HEK293 (cell line): ENCODE results near the gene OR9G1.

Source experiments
- ATF2 ChIP-seq: fragments of 450-650 bp; formaldehyde crosslinking; IDR thresholded peaks from 2 replicates; pipeline ENCODE4 v1.5.1; 2016; ENCODE audit warnings: missing biosample characterization, missing genetic modification characterization, low read depth
- CTCF ChIP-seq: fragments of 450-650 bp; formaldehyde crosslinking; IDR thresholded peaks from 2 replicates; pipeline ENCODE4 v1.5.1; 2016; ENCODE audit warnings: missing biosample characterization, missing genetic modification characterization
- HOXC10 ChIP-seq: sonication (generic); formaldehyde crosslinking; IDR thresholded peaks from 2 replicates; pipeline ENCODE4 v1.8.1; 2023; ENCODE audit warnings: mild to moderate bottlenecking, missing genetic modification reagents
- KLF16 ChIP-seq: fragments of 450-650 bp; formaldehyde crosslinking; IDR thresholded peaks from 2 replicates; pipeline ENCODE4 v1.5.1; 2017; ENCODE audit warnings: missing biosample characterization, missing genetic modification characterization
- PRDM10 ChIP-seq: fragments of 450-650 bp; formaldehyde crosslinking; IDR thresholded peaks from 2 replicates; pipeline ENCODE4 v1.5.1; 2016; ENCODE audit warnings: missing biosample characterization, missing genetic modification characterization
- SALL2 ChIP-seq: fragments of 450-650 bp; formaldehyde crosslinking; IDR thresholded peaks from 2 replicates; pipeline ENCODE4 v1.5.0; 2017; ENCODE audit warnings: missing biosample characterization, mild to moderate bottlenecking, missing genetic modification characterization, borderline replicate concordance
- TRIM28 ChIP-seq: IDR thresholded peaks from 2 replicates; pipeline ENCODE4 v1.6.1; 2011; ENCODE audit warnings: low read length, control low read depth, borderline replicate concordance
- ZBTB7A ChIP-seq: fragments of 450-650 bp; formaldehyde crosslinking; IDR thresholded peaks from 2 replicates; pipeline ENCODE4 v1.5.1; 2016; ENCODE audit warnings: low read depth, missing biosample characterization, missing genetic modification characterization
- ZFP37 ChIP-seq: fragments of 450-650 bp; formaldehyde crosslinking; IDR thresholded peaks from 2 replicates; pipeline ENCODE4 v1.5.1; 2016; ENCODE audit warnings: missing biosample characterization, missing genetic modification characterization
- ZNF138 ChIP-seq: fragments of 450-650 bp; formaldehyde crosslinking; IDR thresholded peaks from 2 replicates; pipeline ENCODE4 v1.5.1; 2016; ENCODE audit warnings: missing biosample characterization, missing genetic modification characterization, borderline replicate concordance
- ZNF18 ChIP-seq: fragments of 450-650 bp; formaldehyde crosslinking; IDR thresholded peaks from 2 replicates; pipeline ENCODE4 v1.5.1; 2016; ENCODE audit warnings: missing biosample characterization, missing genetic modification characterization
- ZNF239 ChIP-seq: fragments of 450-650 bp; formaldehyde crosslinking; IDR thresholded peaks from 2 replicates; pipeline ENCODE4 v1.5.1; 2016; ENCODE audit warnings: missing biosample characterization, missing genetic modification characterization
- ZNF629 ChIP-seq: fragments of 450-650 bp; formaldehyde crosslinking; IDR thresholded peaks from 2 replicates; pipeline ENCODE4 v1.5.1; 2017; ENCODE audit warnings: missing biosample characterization, missing genetic modification characterization
- ZNF677 ChIP-seq: fragments of 450-650 bp; IDR thresholded peaks from 2 replicates; pipeline ENCODE4 v1.5.0; 2018; ENCODE audit warnings: missing biosample characterization, mild to moderate bottlenecking, missing genetic modification characterization, moderate library complexity

GRCh38 chr11:56700914-56701485 lies 2.1 kb downstream of the OR9G1 start:
- TF ChIP-seq ZNF677 (tag by site-specific recombination) (no peak), KLF16 (tag by site-specific recombination) (no peak), HOXC10 (no peak), CTCF (no peak), ZNF629 (tag by site-specific recombination) (no peak), ATF2 (no peak), ZBTB7A (no peak), TRIM28 (no peak), ZNF138 (tag by site-specific recombination) (no peak), ZNF18 (tag by site-specific recombination) (no peak), ZFP37 (tag by site-specific recombination) (no peak), PRDM10 (tag by site-specific recombination) (no peak), SALL2 (tag by site-specific recombination) (no peak), ZNF239 (no peak)
